Nephron (organoid): Measurements from ENCODE around the gene WFDC12.
"Not testable (repeated sequence)": the region's sequence is repeated elsewhere in the genome, so short reads cannot be mapped to it uniquely, and the experiment has no call there.

Experiments used
- H3K27ac Mint-ChIP-seq, 3 experiments: 2 replicates each; pipeline ENCODE4 v1.8.0; 2020; ENCODE audit warnings: mixed read lengths in 3 of 3, mild to moderate bottlenecking in 2 of 3, moderate library complexity in 1 of 3
- H3K27me3 Mint-ChIP-seq: 2 replicates; pipeline ENCODE4 v1.8.0; 2021; ENCODE audit warnings: low read depth, mild to moderate bottlenecking, moderate library complexity, mixed read lengths
- H3K36me3 Mint-ChIP-seq: 2 replicates; pipeline ENCODE4 v1.8.0; 2020; ENCODE audit warnings: low read depth, mixed read lengths
- H3K4me1 Mint-ChIP-seq: 2 replicates; pipeline ENCODE4 v1.8.0; 2020; ENCODE audit warnings: mixed read lengths
- H3K4me3 Mint-ChIP-seq, 3 experiments: 2 replicates each; pipeline ENCODE4 v1.8.0; 2020; ENCODE audit warnings: mild to moderate bottlenecking in 3 of 3, mixed read lengths in 3 of 3, moderate library complexity in 2 of 3
- H3K9me3 Mint-ChIP-seq: 2 replicates; pipeline ENCODE4 v1.8.0; 2020; ENCODE audit warnings: mixed read lengths
- TF ChIP-seq, protein P1 (sequence below), 3 experiments: fragments of 200-600 bp; sonication (generic); IDR thresholded peaks; one replicate each; pipeline ENCODE4 v1.5.0; 2021; ENCODE audit warnings: antibody characterized with exemption in 3 of 3; ENCODE audit not compliant: unreplicated experiment in 3 of 3

The WFDC12 gene, protein sequence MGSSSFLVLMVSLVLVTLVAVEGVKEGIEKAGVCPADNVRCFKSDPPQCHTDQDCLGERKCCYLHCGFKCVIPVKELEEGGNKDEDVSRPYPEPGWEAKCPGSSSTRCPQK

DNA sequence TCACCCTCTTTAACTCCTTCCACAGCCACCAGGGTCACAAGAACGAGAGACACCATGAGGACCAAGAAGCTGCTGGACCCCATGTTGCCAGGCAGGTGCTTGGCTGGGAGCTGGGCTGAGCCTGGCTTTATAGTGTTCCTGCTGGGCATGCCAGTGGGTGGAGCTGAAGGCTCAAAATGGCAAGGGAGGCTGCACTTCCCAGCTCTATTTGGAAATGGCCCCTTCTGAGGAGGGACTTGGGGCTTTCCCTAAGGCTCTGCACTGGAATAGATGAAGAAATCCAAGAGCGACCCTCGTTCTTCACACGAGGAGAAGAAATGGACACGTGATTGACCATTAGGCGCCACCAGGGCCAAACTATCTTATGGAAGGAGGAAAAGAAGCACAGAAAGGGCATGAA lies at the start of gene WFDC12:
WFDC12 (minus strand) TSS at position 101 of the 400 bp plus-strand sequence; CDS start at position 83, 18 bp downstream.
- Mint-ChIP-seq H3K36me3 (no peaks in the 10 kb centered on the region), H3K4me1 (no peaks in the 10 kb centered on the region), H3K27ac (no peak within 1 kb of the TSS), H3K27me3 (peaks cover 45% of the 10 kb centered on the region), H3K4me3 (no peak within 1 kb of the TSS), H3K9me3 (peaks cover 2% of the 10 kb centered on the region)
- TF ChIP-seq, protein P1, sequence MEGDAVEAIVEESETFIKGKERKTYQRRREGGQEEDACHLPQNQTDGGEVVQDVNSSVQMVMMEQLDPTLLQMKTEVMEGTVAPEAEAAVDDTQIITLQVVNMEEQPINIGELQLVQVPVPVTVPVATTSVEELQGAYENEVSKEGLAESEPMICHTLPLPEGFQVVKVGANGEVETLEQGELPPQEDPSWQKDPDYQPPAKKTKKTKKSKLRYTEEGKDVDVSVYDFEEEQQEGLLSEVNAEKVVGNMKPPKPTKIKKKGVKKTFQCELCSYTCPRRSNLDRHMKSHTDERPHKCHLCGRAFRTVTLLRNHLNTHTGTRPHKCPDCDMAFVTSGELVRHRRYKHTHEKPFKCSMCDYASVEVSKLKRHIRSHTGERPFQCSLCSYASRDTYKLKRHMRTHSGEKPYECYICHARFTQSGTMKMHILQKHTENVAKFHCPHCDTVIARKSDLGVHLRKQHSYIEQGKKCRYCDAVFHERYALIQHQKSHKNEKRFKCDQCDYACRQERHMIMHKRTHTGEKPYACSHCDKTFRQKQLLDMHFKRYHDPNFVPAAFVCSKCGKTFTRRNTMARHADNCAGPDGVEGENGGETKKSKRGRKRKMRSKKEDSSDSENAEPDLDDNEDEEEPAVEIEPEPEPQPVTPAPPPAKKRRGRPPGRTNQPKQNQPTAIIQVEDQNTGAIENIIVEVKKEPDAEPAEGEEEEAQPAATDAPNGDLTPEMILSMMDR (IDR thresholded peaks at IDR 0.05; ENCODE audit: unreplicated experiment in 3 of 3) = no peak

DNA sequence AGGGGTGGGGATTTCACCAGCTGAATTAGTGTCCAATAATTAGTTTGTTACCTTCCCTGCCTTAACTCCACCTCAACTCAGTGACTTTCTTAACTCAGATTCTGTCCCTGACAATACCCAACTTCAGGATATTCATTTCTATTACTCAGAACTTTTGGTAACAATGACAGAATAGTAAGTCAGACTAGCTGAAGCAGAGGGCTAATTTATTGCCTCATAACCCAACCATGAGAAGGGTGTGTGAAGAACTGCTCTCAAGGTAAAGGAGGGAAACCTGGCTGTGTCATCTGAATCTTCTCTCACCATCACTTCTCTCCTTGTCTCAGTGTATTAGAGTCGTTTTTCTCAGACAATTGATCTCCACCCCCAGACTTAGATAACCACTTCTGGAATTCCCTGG lies 49.3 kb upstream of the WFDC12 start:
- no peak overlapping the region for H3K4me3 Mint-ChIP-seq
- no peak overlapping the region for H3K27ac Mint-ChIP-seq
- H3K27me3 Mint-ChIP-seq = peaks cover 9% of the 10 kb centered on the region
- no peaks in the 10 kb centered on the region for H3K4me1 Mint-ChIP-seq
- H3K36me3 Mint-ChIP-seq = no peaks in the 10 kb centered on the region
- TF ChIP-seq, protein P1 (IDR thresholded peaks at IDR 0.05; ENCODE audit: unreplicated experiment in 3 of 3) = no peak
- H3K9me3 Mint-ChIP-seq = peaks cover 10% of the 10 kb centered on the region

DNA sequence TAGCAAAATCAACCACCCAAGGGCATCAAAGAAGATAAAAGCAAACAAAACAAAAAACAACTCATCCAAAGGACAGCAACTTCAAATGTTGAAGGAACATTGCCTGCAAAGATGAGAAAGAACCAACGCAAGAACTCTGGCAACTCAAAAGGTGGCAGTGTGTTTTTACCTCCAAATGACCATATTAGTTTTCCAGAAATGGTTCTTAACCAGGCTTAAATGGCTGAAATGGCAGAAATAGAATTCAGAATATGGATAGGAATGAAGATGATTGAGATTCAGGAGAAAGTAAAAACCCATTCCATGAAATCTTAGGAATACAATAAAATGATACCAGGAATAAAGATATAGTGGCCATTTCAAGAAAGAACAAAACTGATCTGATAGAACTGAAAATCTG lies 40.6 kb upstream of the WFDC12 start:
- H3K9me3 Mint-ChIP-seq = peaks cover 52% of the 10 kb centered on the region
- no peaks in the 10 kb centered on the region for H3K36me3 Mint-ChIP-seq

DNA sequence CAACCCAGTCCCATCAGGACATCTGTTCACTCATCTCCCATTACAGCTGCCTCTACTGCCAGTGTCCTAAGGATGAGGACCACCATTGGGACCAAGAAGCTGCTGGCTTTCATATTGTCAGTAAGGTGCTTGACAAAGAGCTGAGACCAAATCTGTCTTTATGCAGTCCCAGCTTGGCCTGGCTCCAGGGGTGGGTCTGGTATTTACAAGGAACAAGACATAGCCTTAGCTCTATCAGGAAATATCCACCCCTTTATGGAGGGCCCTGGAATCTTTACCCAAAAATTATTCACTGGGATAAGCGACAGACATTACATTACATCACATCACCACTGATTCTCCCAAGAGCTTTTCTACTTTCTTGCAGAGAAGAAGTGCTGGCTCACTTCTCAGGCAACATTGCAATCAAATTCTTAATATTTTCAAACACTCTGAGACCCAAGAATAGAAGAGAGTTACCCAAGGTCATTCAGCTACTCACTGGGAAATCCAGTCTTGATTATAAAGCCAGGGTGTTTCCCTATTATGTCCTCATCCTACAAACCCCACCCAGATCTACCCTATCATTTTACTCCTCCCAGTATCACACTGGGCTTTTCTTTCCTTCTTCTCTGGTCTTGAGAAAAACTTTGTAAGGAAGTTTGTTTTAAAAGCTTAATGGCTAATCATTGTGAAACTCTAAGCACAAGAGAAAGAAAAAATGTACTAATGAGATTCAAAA lies 39.0 kb upstream of the WFDC12 start:
- Mint-ChIP-seq H3K9me3 (peaks cover 56% of the 10 kb centered on the region), H3K4me3 (no peak overlapping the region), H3K27ac (no peak overlapping the region), H3K27me3 (peaks cover 3% of the 10 kb centered on the region), H3K36me3 (no peaks in the 10 kb centered on the region), H3K4me1 (no peaks in the 10 kb centered on the region)
- TF ChIP-seq, protein P1 (IDR thresholded peaks at IDR 0.05; ENCODE audit: unreplicated experiment in 3 of 3) = no peak

More for the DNA sequence above, 40.6 kb upstream of the WFDC12 start:
- Mint-ChIP-seq H3K27ac (no peak overlapping the region), H3K4me1 (no peaks in the 10 kb centered on the region), H3K4me3 (no peak overlapping the region), H3K27me3 (peaks cover 3% of the 10 kb centered on the region)
- TF ChIP-seq, protein P1 (IDR thresholded peaks at IDR 0.05; ENCODE audit: unreplicated experiment in 3 of 3) = no peak

DNA sequence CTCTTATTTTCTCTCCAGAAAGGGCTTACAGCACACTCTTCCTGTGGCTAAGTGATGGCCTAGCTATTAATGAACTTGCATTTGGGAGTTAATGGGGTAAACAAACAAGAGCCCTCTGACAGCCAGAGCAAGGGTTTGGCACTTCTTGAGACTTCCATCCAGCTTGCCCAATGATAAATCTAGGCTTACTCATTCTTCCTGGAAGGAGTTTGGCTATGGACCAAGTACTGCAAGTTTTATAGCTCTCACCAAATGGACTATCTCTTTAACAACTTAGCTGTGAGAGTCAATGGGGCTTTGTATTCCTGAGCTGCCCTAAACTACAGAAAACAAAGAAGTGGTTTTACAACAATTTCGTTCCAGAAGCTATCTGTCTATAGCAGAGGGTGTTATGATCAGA lies 33.7 kb upstream of the WFDC12 start:
- Mint-ChIP-seq H3K27me3 (peaks cover 8% of the 10 kb centered on the region), H3K36me3 (no peaks in the 10 kb centered on the region), H3K9me3 (peaks cover 36% of the 10 kb centered on the region), H3K4me1 (no peaks in the 10 kb centered on the region), H3K4me3 (no peak overlapping the region), H3K27ac (peak overlapping the region in 1 of 3 experiments; percentile 30)
- TF ChIP-seq, protein P1 (IDR thresholded peaks at IDR 0.05; ENCODE audit: unreplicated experiment in 3 of 3) = no peak

DNA sequence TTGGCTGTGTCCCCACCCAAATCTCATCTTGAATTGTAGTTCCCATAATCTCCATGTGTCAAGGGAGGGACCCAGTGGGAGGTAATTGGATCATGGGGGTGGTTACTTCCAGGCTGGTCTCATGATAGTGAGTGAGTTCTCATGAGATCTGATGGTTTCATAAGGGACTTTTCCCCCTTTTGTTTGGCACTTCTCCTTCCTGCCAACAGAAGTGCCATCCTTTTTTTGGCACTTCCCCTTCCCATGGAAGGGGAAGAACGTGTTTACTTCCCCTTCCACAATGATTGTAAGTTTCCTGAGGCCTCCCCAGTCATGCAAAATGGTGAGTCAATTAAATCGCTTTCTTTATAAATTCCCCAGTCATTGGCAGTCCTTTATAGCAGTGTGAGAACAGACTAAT lies 32.4 kb upstream of the WFDC12 start:
- H3K27ac Mint-ChIP-seq = no peak overlapping the region
- peaks cover 11% of the 10 kb centered on the region for H3K27me3 Mint-ChIP-seq
- TF ChIP-seq, protein P1 (IDR thresholded peaks at IDR 0.05; ENCODE audit: unreplicated experiment in 3 of 3) = no peak
- H3K4me3 Mint-ChIP-seq = no peak overlapping the region
- no peaks in the 10 kb centered on the region for H3K36me3 Mint-ChIP-seq
- no peaks in the 10 kb centered on the region for H3K4me1 Mint-ChIP-seq
- peaks cover 25% of the 10 kb centered on the region for H3K9me3 Mint-ChIP-seq

DNA sequence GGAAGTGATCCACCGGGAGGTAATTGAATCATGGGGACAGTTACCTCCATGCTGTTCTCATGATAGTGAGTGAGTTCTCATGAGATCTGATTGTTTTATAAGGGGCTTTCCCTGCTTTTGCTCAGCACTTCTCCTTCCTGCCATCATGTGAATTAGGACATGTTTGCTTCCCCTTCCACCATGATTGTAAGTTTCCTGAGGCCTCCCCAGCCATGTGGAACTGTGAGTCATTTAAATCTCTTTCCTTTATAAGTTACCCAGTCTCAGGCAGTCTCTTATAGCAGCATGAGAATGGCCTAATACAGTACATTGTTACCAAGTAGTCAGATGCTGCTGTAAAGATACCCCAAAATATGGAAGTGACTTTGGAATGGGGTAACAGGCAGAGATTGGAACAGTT lies 30.5 kb upstream of the WFDC12 start:
- H3K4me3 Mint-ChIP-seq, H3K36me3 Mint-ChIP-seq, H3K4me1 Mint-ChIP-seq, H3K27ac Mint-ChIP-seq: not testable (repeated sequence)
- peaks cover 22% of the 10 kb centered on the region for H3K27me3 Mint-ChIP-seq
- H3K9me3 Mint-ChIP-seq = peaks cover 21% of the 10 kb centered on the region
